Inflammatory macrophage treated with lipopolysaccharide for 1 hour (primary cell): Measurements from ENCODE around the gene AHRR.

ENCODE experiments used
- DNase-seq, 2 donors: peaks; one replicate each; pipeline ENCODE4 v3.0.0-alpha.2; 2020 to 2022

AHRR gene

GRCh38 chr5:347712-348284, 26.3 kb downstream of the AHRR start:
- no peak for DNase-seq

GRCh38 chr5:348726-349125, 27.2 kb downstream of the AHRR start:
- no peak for DNase-seq

GRCh38 chr5:350355-350754, 28.8 kb downstream of the AHRR start:
- no peak for DNase-seq

- DNase-seq, result no peak
Observed at GRCh38 chr5:351084-351920, 29.8 kb downstream of the AHRR start.

GRCh38 chr5:351921-352245, 30.4 kb downstream of the AHRR start:
- no peak for DNase-seq

GRCh38 chr5:352639-353611, 31.4 kb downstream of the AHRR start:
- no peak for DNase-seq

GRCh38 chr5:353612-354580, 32.4 kb downstream of the AHRR start:
- DNase-seq, result no peak

- no peak for DNase-seq
Observed at GRCh38 chr5:354581-355378, 33.3 kb downstream of the AHRR start.

- no peak for DNase-seq
Observed at GRCh38 chr5:355379-355935, 33.9 kb downstream of the AHRR start.

- DNase-seq, result peak; percentile 27 to 35
Observed at GRCh38 chr5:355958-356357, 34.4 kb downstream of the AHRR start.

- DNase-seq, result no peak
Observed at GRCh38 chr5:359301-359897, 37.9 kb downstream of the AHRR start.

GRCh38 chr5:360257-361027, 38.9 kb downstream of the AHRR start:
- DNase-seq, result peak; percentile 87 to 90

GRCh38 chr5:362189-362588, 40.7 kb downstream of the AHRR start:
- no peak for DNase-seq

GRCh38 chr5:362978-363765, 41.7 kb downstream of the AHRR start:
- DNase-seq, result no peak

GRCh38 chr5:364497-364896, 43.0 kb downstream of the AHRR start:
- no peak for DNase-seq

GRCh38 chr5:366541-367357, 45.2 kb downstream of the AHRR start:
- DNase-seq, result no peak

GRCh38 chr5:367358-368130, 46.0 kb downstream of the AHRR start:
- DNase-seq, result no peak
